ENCODE data around the gene CAMKK2. TPM values are rescaled to one million over a fixed set of nuclear protein-coding genes. Genes with fewer than 3 reads are reported as not detected.

CAMKK2 gene
- total RNA-seq, 4 donors from 2014 or later = 26.0 to 40.3 (median 30.3) TPM

- 87 to 96% methylated on average over 7 to 10 of the region's 16 CpGs for WGBS, 2 donors (ENCODE audit: low coverage in 1 of 2)
- Histone ChIP-seq H3K9me3 (no peaks in the 10 kb centered on the region), H3K27me3 (no peaks in the 10 kb centered on the region), H3K4me3 (no peak overlapping the region), H3K27ac (no peak overlapping the region), H3K4me1 (no peaks in the 10 kb centered on the region), H3K36me3 (peaks cover 0 to 90% of the 10 kb centered on the region in 2 donors)
- no peak for TF ChIP-seq POLR2AphosphoS5 (IDR thresholded peaks at IDR 0.05)
- no peak for TF ChIP-seq CTCF (IDR thresholded peaks at IDR 0.05)
- TF ChIP-seq POLR2A (IDR thresholded peaks at IDR 0.05) = no peak
- TF ChIP-seq EP300 (IDR thresholded peaks at IDR 0.05) = no peak
- no peak for ATAC-seq
These were observed 49.5 kb downstream of the CAMKK2 start for GRCh38 chr12:121246893-121247557.

GRCh38 chr12:121245951-121246350 lies 50.6 kb downstream of the CAMKK2 start:
- Histone ChIP-seq H3K27me3 (no peaks in the 10 kb centered on the region), H3K4me1 (peaks cover 0 to 5% (median 0%) of the 10 kb centered on the region in 3 donors), H3K4me3 (no peak overlapping the region), H3K36me3 (peaks cover 0 to 80% of the 10 kb centered on the region in 2 donors), H3K27ac (no peak overlapping the region), H3K9me3 (no peaks in the 10 kb centered on the region)
- ATAC-seq = no peak
- 73 to 86% methylated on average over 3 to 5 of the region's 7 CpGs for WGBS, 2 donors (ENCODE audit: low coverage in 1 of 2)
- no peak for TF ChIP-seq POLR2AphosphoS5 (IDR thresholded peaks at IDR 0.05)
- TF ChIP-seq CTCF (IDR thresholded peaks at IDR 0.05) = no peak
- no peak for TF ChIP-seq POLR2A (IDR thresholded peaks at IDR 0.05)
- TF ChIP-seq EP300 (IDR thresholded peaks at IDR 0.05) = no peak

- Histone ChIP-seq H3K4me3 (no peak overlapping the region), H3K36me3 (peaks cover 0 to 73% of the 10 kb centered on the region in 2 donors), H3K27ac (no peak overlapping the region), H3K4me1 (peaks cover 0 to 14% (median 0%) of the 10 kb centered on the region in 3 donors), H3K9me3 (no peaks in the 10 kb centered on the region), H3K27me3 (no peaks in the 10 kb centered on the region)
- 80 to 82% methylated on average over 1 to 2 of the region's 14 CpGs for WGBS, 2 donors (ENCODE audit: low coverage in 1 of 2)
- TF ChIP-seq EP300 (IDR thresholded peaks at IDR 0.05) (no peak), POLR2A (IDR thresholded peaks at IDR 0.05) (no peak), CTCF (IDR thresholded peaks at IDR 0.05) (no peak), POLR2AphosphoS5 (IDR thresholded peaks at IDR 0.05) (no peak)
- no peak for ATAC-seq
These were observed 51.5 kb downstream of the CAMKK2 start for GRCh38 chr12:121245031-121245430.

- Histone ChIP-seq H3K36me3 (peaks cover 0 to 53% of the 10 kb centered on the region in 2 donors), H3K4me1 (peaks cover 0 to 47% (median 0%) of the 10 kb centered on the region in 3 donors), H3K27me3 (no peaks in the 10 kb centered on the region), H3K9me3 (no peaks in the 10 kb centered on the region), H3K4me3 (no peak overlapping the region), H3K27ac (peak overlapping the region in 3 of 4 donors; percentile 55 to 67 (median 61))
- TF ChIP-seq CTCF (IDR thresholded peaks at IDR 0.05) (no peak), POLR2AphosphoS5 (IDR thresholded peaks at IDR 0.05) (no peak)
- ATAC-seq = no peak
- 20 to 73% methylated on average over 1 to 3 of the region's 17 CpGs for WGBS, 2 donors (ENCODE audit: low coverage in 1 of 2)
These were observed 55.1 kb downstream of the CAMKK2 start for GRCh38 chr12:121241156-121241970.
